ENCODE results near the gene MUS81.

Gene MUS81

DNA sequence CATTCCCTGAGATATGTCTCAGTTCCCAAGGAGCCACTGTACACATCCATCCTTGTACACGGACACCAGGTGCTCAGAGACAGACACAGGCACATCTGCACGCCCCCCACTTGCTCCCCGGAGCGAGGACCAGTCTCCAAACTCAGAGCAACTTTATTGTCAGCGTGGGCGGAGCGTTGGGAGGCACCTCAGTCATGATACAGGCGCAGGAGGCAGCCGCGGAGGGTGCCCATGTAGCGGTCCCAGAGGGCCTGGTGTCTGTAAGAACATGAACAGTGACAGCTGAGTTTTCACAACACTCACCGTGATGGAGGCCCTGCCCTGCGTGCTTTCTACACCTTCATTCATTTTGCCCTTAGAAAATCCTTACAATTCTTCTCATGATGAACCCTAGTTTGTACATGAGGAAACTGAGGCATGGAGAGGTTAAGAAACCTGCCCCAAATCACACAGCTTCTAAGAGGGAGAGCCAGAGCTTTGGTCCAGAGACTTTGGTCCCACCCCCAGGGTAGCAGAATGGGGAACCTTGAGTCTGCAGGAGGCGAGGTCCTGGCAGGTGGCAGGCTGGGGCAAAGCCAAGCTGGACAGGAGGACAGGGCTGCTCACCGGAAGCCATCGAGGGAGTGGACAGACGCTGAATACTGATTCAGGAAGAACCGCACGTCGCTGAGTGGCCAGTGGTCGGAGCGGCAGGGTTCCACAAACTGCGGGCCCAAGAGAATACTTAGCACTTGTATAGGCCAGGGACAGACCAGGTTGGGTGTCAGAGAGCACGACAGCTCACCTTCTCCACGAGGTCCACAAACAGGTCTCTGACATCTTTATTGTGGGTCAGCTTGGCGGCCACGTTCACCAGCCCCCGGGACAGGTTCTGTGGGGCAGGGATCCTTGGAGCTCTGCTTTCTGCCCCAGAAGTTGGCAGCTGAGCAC is 23.8 kb downstream of the MUS81 start:
- FAIRE-seq (no peak), DNase-seq (ENCODE audit: insufficient read length, low spot score) (no peak)
- TF ChIP-seq, protein P1, sequence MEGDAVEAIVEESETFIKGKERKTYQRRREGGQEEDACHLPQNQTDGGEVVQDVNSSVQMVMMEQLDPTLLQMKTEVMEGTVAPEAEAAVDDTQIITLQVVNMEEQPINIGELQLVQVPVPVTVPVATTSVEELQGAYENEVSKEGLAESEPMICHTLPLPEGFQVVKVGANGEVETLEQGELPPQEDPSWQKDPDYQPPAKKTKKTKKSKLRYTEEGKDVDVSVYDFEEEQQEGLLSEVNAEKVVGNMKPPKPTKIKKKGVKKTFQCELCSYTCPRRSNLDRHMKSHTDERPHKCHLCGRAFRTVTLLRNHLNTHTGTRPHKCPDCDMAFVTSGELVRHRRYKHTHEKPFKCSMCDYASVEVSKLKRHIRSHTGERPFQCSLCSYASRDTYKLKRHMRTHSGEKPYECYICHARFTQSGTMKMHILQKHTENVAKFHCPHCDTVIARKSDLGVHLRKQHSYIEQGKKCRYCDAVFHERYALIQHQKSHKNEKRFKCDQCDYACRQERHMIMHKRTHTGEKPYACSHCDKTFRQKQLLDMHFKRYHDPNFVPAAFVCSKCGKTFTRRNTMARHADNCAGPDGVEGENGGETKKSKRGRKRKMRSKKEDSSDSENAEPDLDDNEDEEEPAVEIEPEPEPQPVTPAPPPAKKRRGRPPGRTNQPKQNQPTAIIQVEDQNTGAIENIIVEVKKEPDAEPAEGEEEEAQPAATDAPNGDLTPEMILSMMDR (IDR thresholded peaks at IDR 0.05; ENCODE audit: insufficient read depth, missing control alignments), result no peak

DNA sequence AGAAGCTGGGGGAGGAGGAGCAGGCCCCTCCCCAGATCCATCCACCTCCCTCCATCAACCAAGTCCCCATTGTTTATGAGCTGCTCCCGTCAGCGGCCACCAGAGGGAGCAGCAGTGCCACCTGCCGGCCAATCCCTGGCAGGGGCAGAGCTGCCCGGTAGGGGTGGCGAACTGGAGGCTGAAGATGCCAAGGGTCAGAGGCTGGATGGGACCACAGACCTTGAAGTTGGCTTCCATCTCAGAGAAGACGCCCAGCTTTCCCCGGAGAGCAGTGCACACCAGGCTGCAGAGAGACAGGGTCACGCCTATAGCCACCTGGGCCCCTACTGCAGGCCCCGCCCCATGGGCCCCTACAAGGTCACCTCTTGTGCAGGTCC is 24.5 kb downstream of the MUS81 start:
- DNase-seq (ENCODE audit: insufficient read length, low spot score), result peak; percentile 93
- FAIRE-seq, result no peak
- TF ChIP-seq, protein P1 (IDR thresholded peaks at IDR 0.05; ENCODE audit: insufficient read depth, missing control alignments), result peak; percentile 99

DNA sequence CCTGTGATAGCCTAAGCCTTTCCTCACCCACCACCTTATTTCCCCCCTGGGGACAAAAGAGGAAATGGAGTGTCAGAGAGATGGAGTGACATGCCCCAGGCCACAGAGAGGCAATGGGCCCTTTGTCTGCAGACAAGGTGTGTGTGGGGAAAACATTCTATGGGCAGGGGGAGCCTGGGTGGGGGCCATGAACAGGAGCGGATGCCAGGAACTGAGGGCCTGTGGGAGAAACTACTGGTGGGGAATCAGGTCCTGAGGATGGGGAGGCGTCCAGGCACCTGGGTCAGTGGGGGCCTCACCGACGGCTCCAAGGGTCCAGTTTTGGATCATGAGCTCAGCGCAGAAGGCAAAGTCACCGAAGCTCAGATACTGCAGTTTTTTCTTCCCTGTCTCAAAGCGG is 25.0 kb downstream of the MUS81 start:
- TF ChIP-seq, protein P1 (IDR thresholded peaks at IDR 0.05; ENCODE audit: insufficient read depth, missing control alignments), result no peak
- no peak for FAIRE-seq
- DNase-seq (ENCODE audit: insufficient read length, low spot score), result no peak

DNA sequence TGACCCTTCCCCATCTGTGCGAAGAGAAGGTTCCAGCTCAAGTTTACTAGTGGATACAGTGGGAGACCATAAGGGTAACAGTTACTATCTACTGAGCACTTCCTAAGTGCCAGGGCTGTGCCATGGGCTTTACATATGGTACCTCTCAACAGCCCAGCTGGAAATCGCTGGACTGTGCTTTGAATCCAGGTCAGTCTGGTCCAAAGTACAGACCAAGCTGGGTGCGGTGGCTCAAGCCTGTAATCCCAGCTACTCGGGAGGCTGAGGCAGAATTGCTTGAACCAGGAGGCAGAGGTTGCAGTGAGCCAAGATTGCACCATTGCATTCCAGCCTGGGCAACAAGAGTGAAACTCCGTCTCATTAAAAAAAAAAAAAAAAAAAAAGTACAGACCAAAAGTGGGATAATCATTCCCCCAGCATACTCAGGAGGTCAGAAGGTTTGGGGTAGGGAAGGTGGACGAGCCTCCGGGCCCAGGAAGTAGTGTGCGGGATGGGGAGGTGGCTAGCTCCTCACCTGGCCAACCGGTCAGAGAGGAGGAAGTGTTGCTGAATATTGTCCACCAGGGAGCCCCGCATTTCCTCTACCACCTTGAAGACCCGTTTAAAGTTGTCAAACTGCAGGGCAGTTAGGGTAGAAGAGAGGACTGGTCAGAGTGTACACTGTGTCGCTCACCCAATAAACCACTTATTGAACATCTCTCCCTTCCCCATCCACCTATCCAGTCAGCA is 25.7 kb downstream of the MUS81 start:
- TF ChIP-seq, protein P1 (IDR thresholded peaks at IDR 0.05; ENCODE audit: insufficient read depth, missing control alignments), result no peak
- DNase-seq (ENCODE audit: insufficient read length, low spot score) (no peak), FAIRE-seq (no peak)

DNA sequence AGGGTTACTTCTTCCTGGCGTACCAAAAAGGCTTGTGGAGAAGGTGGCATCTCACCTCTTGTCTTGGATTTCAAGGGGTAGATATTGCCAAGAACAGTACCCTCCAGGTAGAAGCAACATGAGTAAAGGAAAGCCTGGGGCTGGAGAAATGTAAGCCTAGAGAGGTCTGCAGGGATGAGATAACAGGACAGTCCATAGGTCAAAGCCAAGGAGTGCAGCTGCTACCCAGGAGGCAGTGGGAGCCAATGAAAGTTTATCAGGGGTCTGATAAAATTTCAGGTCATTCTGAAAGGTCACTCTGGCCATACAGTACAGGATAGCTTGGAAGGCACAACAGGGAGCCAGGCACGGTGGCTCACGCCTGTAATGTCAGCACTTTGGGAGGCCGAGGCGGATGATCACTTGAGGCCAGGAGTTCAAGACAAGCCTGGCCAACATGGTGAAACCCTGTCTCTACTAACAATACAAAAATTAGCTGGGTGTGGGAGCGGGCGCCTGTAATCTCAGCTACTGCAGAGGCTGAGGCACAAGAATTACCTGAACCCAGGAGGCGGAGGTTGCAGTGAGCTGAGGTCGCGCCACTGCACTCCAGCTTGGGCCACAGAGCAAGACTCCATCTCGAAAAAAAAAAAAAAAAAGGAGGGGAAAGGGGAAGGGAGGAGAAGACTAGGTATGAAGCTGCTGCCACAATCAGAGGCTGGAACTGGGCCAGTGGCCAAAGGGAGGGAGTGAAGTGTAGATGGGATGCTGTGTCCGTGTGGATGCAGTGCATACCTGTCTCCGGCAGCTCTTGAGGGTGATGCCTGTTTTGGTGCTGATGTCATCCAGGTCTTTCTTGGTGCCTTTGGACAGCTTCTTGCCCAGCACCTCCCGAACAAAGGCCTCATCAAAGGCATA is 26.8 kb downstream of the MUS81 start:
- no peak for FAIRE-seq
- DNase-seq (ENCODE audit: insufficient read length, low spot score), result no peak
- TF ChIP-seq, protein P1 (IDR thresholded peaks at IDR 0.05; ENCODE audit: insufficient read depth, missing control alignments), result no peak

DNA sequence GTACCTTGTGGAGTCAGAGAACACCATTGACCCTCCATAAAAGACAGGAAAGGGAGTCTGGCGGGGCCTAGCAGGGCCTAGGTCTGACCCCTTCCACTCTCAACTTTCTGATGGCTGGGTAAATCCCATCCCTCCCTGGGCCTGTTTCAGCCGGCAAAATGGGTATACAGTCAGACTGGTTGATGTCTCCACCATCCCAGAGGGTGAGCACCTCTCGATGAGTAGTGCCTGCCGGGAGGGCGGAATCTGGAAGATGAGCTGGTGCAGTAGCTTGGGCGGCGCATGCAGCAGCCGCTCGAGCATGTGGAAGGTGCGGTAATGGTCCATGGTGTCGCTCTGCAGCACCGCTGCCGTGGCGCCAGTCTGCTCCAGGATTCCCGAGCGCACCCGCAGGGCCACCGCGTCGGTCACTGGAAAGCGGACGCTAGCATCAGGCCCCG is 27.5 kb downstream of the MUS81 start:
- FAIRE-seq, result no peak

More for the DNA sequence above, 27.5 kb downstream of the MUS81 start:
- TF ChIP-seq, protein P1 (IDR thresholded peaks at IDR 0.05; ENCODE audit: insufficient read depth, missing control alignments), result no peak
- no peak for DNase-seq (ENCODE audit: insufficient read length, low spot score)
